ENCODE results near the gene ERP44. TPM values are rescaled to one million over a fixed set of nuclear protein-coding genes. Genes with fewer than 3 reads are reported as not detected.

The ERP44 gene
- total and polyA plus RNA-seq, 2 experiments from 2014 or later = 40.6 to 52.1 TPM

DNA sequence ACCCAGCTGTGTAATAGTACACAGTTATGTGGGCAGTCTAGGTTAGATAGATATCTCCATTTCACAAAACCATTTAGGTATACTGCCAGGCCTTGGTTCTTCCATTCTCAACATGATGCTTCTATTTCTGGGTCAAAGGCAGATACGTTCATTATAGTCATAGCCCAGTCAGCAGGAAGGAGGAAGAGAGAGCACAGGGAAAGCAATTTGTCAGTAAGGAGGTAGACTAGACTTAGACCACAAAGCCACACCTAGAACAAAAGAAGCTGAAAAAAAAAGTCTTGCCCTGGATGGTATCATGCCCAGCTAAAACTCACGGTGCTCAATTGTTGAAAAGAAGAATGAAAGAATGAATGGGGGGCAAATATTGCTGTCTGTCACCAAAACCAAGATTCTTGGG, 7.8 kb upstream of the ERP44 start:
- H3K27ac ChIP-seq = no peak overlapping the region
- 96% methylated on average over 2 of the region's 2 CpGs for WGBS (ENCODE audit: low lambda C conversion rate, missing lambda C conversion rate)
- H4K20me1 ChIP-seq (ENCODE audit: insufficient read depth, poor library complexity, severe bottlenecking) = no peaks in the 10 kb centered on the region
- peaks cover 9% of the 10 kb centered on the region for H3K79me2 ChIP-seq
- no peak for DNase-seq (ENCODE audit: low spot score)
- no peak overlapping the region for H3K4me2 ChIP-seq
- no peaks in the 10 kb centered on the region for H3K9me3 ChIP-seq (ENCODE audit: low read depth)
- no peaks in the 10 kb centered on the region for H3K36me3 ChIP-seq (replicated peaks; ENCODE audit: insufficient read depth, low read depth)
- no peaks in the 10 kb centered on the region for H3K27me3 ChIP-seq
- no peaks in the 10 kb centered on the region for H3K9me2 ChIP-seq (replicated peaks; ENCODE audit: insufficient read depth)
- H2AFZ ChIP-seq = no peak overlapping the region
- H3K4me1 ChIP-seq (ENCODE audit: insufficient read depth) = no peaks in the 10 kb centered on the region
- TF ChIP-seq, protein P1, sequence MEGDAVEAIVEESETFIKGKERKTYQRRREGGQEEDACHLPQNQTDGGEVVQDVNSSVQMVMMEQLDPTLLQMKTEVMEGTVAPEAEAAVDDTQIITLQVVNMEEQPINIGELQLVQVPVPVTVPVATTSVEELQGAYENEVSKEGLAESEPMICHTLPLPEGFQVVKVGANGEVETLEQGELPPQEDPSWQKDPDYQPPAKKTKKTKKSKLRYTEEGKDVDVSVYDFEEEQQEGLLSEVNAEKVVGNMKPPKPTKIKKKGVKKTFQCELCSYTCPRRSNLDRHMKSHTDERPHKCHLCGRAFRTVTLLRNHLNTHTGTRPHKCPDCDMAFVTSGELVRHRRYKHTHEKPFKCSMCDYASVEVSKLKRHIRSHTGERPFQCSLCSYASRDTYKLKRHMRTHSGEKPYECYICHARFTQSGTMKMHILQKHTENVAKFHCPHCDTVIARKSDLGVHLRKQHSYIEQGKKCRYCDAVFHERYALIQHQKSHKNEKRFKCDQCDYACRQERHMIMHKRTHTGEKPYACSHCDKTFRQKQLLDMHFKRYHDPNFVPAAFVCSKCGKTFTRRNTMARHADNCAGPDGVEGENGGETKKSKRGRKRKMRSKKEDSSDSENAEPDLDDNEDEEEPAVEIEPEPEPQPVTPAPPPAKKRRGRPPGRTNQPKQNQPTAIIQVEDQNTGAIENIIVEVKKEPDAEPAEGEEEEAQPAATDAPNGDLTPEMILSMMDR (IDR thresholded peaks at IDR 0.05; ENCODE audit: poor library complexity) = no peak
- no peak for TF ChIP-seq EZH2phosphoT487 (IDR thresholded peaks at IDR 0.05; ENCODE audit: low read depth, severe bottlenecking, unreplicated experiment)
- TF ChIP-seq EZH2 (IDR thresholded peaks at IDR 0.05; ENCODE audit: borderline replicate concordance) = no peak
- H3K4me3 ChIP-seq = no peak overlapping the region

DNA sequence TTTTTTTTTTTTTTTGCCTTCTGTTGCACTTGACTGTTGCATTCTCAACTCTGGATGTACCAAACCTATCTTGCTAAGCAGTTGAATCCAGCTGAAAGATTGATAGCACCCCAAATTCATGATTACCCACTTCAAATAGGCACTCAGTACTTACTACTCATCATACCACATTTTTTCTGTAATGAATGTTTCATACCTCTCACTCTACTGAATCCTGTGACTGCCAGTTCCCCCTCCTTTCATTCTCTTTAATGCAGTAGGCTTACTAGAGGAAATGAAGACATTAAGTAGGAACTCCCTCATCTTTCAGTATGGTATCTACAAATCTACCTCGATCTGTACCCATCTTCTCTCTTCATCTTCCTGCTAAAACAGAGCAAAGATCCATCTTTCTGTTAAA, 7.1 kb upstream of the ERP44 start:
- Histone ChIP-seq H2AFZ (no peak overlapping the region), H3K9me3 (ENCODE audit: low read depth) (no peaks in the 10 kb centered on the region), H3K79me2 (peaks cover 16% of the 10 kb centered on the region), H3K27ac (no peak overlapping the region), H3K4me2 (no peak overlapping the region), H3K36me3 (replicated peaks; ENCODE audit: insufficient read depth, low read depth) (no peaks in the 10 kb centered on the region), H3K27me3 (no peaks in the 10 kb centered on the region), H4K20me1 (ENCODE audit: insufficient read depth, poor library complexity, severe bottlenecking) (no peaks in the 10 kb centered on the region), H3K4me3 (no peak overlapping the region), H3K4me1 (ENCODE audit: insufficient read depth) (no peaks in the 10 kb centered on the region), H3K9me2 (replicated peaks; ENCODE audit: insufficient read depth) (no peaks in the 10 kb centered on the region)
- TF ChIP-seq, protein P1 (IDR thresholded peaks at IDR 0.05; ENCODE audit: poor library complexity) = no peak
- TF ChIP-seq EZH2phosphoT487 (IDR thresholded peaks at IDR 0.05; ENCODE audit: low read depth, severe bottlenecking, unreplicated experiment) (no peak), EZH2 (IDR thresholded peaks at IDR 0.05; ENCODE audit: borderline replicate concordance) (no peak)
- 0% methylated on average over 1 of the region's 1 CpG for WGBS (ENCODE audit: low lambda C conversion rate, missing lambda C conversion rate)
- DNase-seq (ENCODE audit: low spot score) = no peak

DNA sequence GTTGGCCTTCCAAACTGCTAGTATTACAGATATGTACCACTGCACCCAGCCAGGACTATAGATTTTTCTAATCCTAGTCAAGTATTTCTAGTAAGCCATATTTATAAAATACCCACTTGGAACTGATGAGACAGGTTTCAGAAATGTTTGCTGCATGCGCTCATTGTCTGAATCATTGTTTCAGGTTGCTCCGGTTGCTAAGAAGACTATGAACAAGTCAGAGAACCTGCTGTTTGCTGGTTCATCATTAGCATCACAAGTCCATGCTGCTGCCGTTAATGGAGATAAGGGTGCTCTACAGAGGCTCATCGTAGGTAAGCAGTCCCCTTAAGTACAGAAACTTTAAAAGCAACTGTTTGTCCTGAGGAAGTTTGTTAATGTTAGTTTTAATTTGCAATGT, 5.5 kb upstream of the ERP44 start:
- no peaks in the 10 kb centered on the region for H3K9me3 ChIP-seq (ENCODE audit: low read depth)

More for the DNA sequence above, 5.5 kb upstream of the ERP44 start:
- Histone ChIP-seq H3K4me3 (no peak overlapping the region), H3K4me1 (ENCODE audit: insufficient read depth) (peaks cover 5% of the 10 kb centered on the region), H3K36me3 (replicated peaks; ENCODE audit: insufficient read depth, low read depth) (no peaks in the 10 kb centered on the region), H3K4me2 (no peak overlapping the region), H4K20me1 (ENCODE audit: insufficient read depth, poor library complexity, severe bottlenecking) (no peaks in the 10 kb centered on the region), H3K27me3 (no peaks in the 10 kb centered on the region), H3K27ac (no peak overlapping the region), H3K79me2 (peaks cover 13% of the 10 kb centered on the region), H2AFZ (no peak overlapping the region), H3K9me2 (replicated peaks; ENCODE audit: insufficient read depth) (no peaks in the 10 kb centered on the region)
- TF ChIP-seq, protein P1 (IDR thresholded peaks at IDR 0.05; ENCODE audit: poor library complexity) = no peak
- TF ChIP-seq EZH2phosphoT487 (IDR thresholded peaks at IDR 0.05; ENCODE audit: low read depth, severe bottlenecking, unreplicated experiment) (no peak), EZH2 (IDR thresholded peaks at IDR 0.05; ENCODE audit: borderline replicate concordance) (no peak)
- WGBS (ENCODE audit: low lambda C conversion rate, missing lambda C conversion rate) = 82% methylated on average over 4 of the region's 4 CpGs
- no peak for DNase-seq (ENCODE audit: low spot score)

All from hepatocyte (in vitro differentiated cells).